Liver (tissue), 9 donors: ENCODE measurements around the gene THOC7. TPM values are rescaled to one million over a fixed set of nuclear protein-coding genes. Genes with fewer than 3 reads are reported as not detected.

Source experiments
- DNase-seq: peaks from one replicate; pipeline ENCODE4 v3.0.0-alpha.2; 2017; ENCODE audit warnings: low spot score
- H3K27ac ChIP-seq, 2 donors: one replicate each; pipeline ENCODE4 v1.7.0; 2013; ENCODE audit warnings: inconsistent platforms in 2 of 2, low read length in 2 of 2, control low read depth in 1 of 2, low read depth in 1 of 2, mild to moderate bottlenecking in 1 of 2
- H3K27me3 ChIP-seq, 4 donors: one replicate each; pipeline versions ENCODE4 v1.6.1 to v1.7.0; 2013; ENCODE audit warnings: low read length in 3 of 4, inconsistent platforms in 1 of 4, mild to moderate bottlenecking in 1 of 4, moderate library complexity in 1 of 4; ENCODE audit not compliant: control insufficient read depth in 4 of 4, insufficient read depth in 4 of 4
- H3K36me3 ChIP-seq, 4 donors: one replicate each; pipeline versions ENCODE4 v1.6.1 to v1.7.0; 2013; ENCODE audit warnings: low read length in 3 of 4, mild to moderate bottlenecking in 3 of 4, low read depth in 1 of 4, moderate library complexity in 1 of 4; ENCODE audit not compliant: control insufficient read depth in 4 of 4, insufficient read depth in 3 of 4
- H3K4me1 ChIP-seq, 4 donors: one replicate each; pipeline versions ENCODE4 v1.6.1 to v1.7.0; 2013; ENCODE audit warnings: low read length in 3 of 4, mild to moderate bottlenecking in 3 of 4, moderate library complexity in 1 of 4; ENCODE audit not compliant: control insufficient read depth in 4 of 4, insufficient read depth in 4 of 4
- H3K4me3 ChIP-seq, 3 donors: one replicate each; pipeline versions ENCODE4 v1.6.1 to v1.7.0; 2013; ENCODE audit warnings: low read length in 3 of 3, control low read depth in 1 of 3, low read depth in 1 of 3, mild to moderate bottlenecking in 1 of 3
- H3K9ac ChIP-seq, 2 donors: one replicate each; pipeline ENCODE4 v1.7.0; 2013; ENCODE audit warnings: low read length in 2 of 2, mild to moderate bottlenecking in 2 of 2, moderate library complexity in 2 of 2, control low read depth in 1 of 2, low read depth in 1 of 2
- H3K9me3 ChIP-seq, 4 donors: one replicate each; pipeline versions ENCODE4 v1.6.1 to v1.7.0; 2013; ENCODE audit warnings: low read length in 3 of 4; ENCODE audit not compliant: control insufficient read depth in 4 of 4
- ATF3 ChIP-seq: IDR thresholded peaks from 2 replicates; pipeline ENCODE4 v1.6.1; 2016; ENCODE audit warnings: antibody characterized with exemption
- CTCF ChIP-seq: fragments of 150-350 bp; IDR thresholded peaks from 2 replicates; pipeline ENCODE4 v1.5.1; 2017; ENCODE audit warnings: improper control_type of control experiment, low read depth, low read length; ENCODE audit not compliant: missing input control
- EGR1 ChIP-seq, 2 donors: IDR thresholded peaks; 2 replicates each; pipeline ENCODE4 v1.6.1; 2016 to 2018; ENCODE audit warnings: antibody characterized with exemption in 2 of 2, low read depth in 2 of 2
- FOXA1 ChIP-seq: IDR thresholded peaks from 2 replicates; pipeline ENCODE4 v1.6.1; 2016; ENCODE audit warnings: antibody characterized with exemption
- FOXA2 ChIP-seq: IDR thresholded peaks from 2 replicates; pipeline ENCODE4 v1.6.1; 2016; ENCODE audit warnings: antibody characterized with exemption
- GABPA ChIP-seq, 2 donors: IDR thresholded peaks in 1 of 2; conservative IDR thresholded peaks in 1 of 2; 2 replicates each; pipeline ENCODE4 v1.6.1; 2016; ENCODE audit warnings: antibody characterized with exemption in 2 of 2, mild to moderate bottlenecking in 1 of 2, moderate library complexity in 1 of 2
- HNF4G ChIP-seq: IDR thresholded peaks from 2 replicates; pipeline ENCODE4 v1.6.1; 2016; ENCODE audit warnings: antibody characterized with exemption
- JUND ChIP-seq, 2 donors: IDR thresholded peaks; 2 replicates each; pipeline ENCODE4 v1.6.1; 2016; ENCODE audit warnings: antibody characterized with exemption in 2 of 2
- MAX ChIP-seq: IDR thresholded peaks from 2 replicates; pipeline ENCODE4 v1.6.1; 2016; ENCODE audit warnings: antibody characterized with exemption
- NR2F2 ChIP-seq: IDR thresholded peaks from 2 replicates; pipeline ENCODE4 v1.6.1; 2016; ENCODE audit warnings: antibody characterized with exemption
- RAD21 ChIP-seq, 2 donors: IDR thresholded peaks; 2 replicates each; pipeline ENCODE4 v1.6.1; 2016; ENCODE audit warnings: antibody characterized with exemption in 2 of 2, mild to moderate bottlenecking in 2 of 2
- REST ChIP-seq: IDR thresholded peaks from 2 replicates; pipeline ENCODE4 v1.6.1; 2016; ENCODE audit warnings: antibody characterized with exemption, mild to moderate bottlenecking
- RXRA ChIP-seq, 2 donors: IDR thresholded peaks; 2 replicates each; pipeline ENCODE4 v1.6.1; 2017 to 2018; ENCODE audit warnings: antibody characterized with exemption in 2 of 2, mild to moderate bottlenecking in 1 of 2
- SP1 ChIP-seq: IDR thresholded peaks from 2 replicates; pipeline ENCODE4 v1.6.1; 2018; ENCODE audit warnings: antibody characterized with exemption, mild to moderate bottlenecking
- YY1 ChIP-seq: IDR thresholded peaks from 2 replicates; pipeline ENCODE4 v1.6.1; 2016; ENCODE audit warnings: antibody characterized with exemption, mild to moderate bottlenecking
- WGBS: extraction: QIAGEN DNeasy Blood & Tissue Kit; methylation state at CpG from one replicate; pipeline ENCODE4 v1.1.7; 2013; 5-methylcytosine and 5-hydroxymethylcytosine counted together
- polyA plus RNA-seq, 2 donors: library from polyadenylated mRNA; stranded (reverse) in 1 of 2; unstranded in 1 of 2; fragments of 200-250 nt in 1 of 2; fragments of >200 nt in 1 of 2; fragmentation: Nextera tagmentation in 1 of 2; extraction: Ambion mirVana in 1 of 2; gene quantifications; one replicate each; pipeline versions ENCODE4 v1.2.1 to v1.2.3, GENCODE V29; 2013 to 2015
- total RNA-seq, 2 donors: library from RNA; depleted of rRNA; stranded (reverse); fragments of >200 nt; gene quantifications; one replicate each; pipeline ENCODE4 v1.2.3, GENCODE V29; 2014
- donor health status: healthy.
- donor health status: healthy.
- donor health status: healthy.
- donor health status: healthy.
- donor health status: healthy.

Gene THOC7
- total RNA-seq (10 to 100 TPM; 11.7 to 22.4 TPM), polyA plus RNA-seq (10 to 100 TPM; 23.5 to 38.6 TPM)

GRCh38 chr3:63863150-63864007 lies at the start of gene THOC7, which contains the start of gene ATXN7:
THOC7 (minus strand) TSS chr3:63863805; CDS start chr3:63863790, 15 bp downstream.
ATXN7 (plus strand) TSS chr3:63863867; CDS start chr3:63912599, 48,732 bp downstream.
- peak within 1 kb of the TSS; percentile 69 to 100 (median 81) for H3K4me3 ChIP-seq
- no peaks in the 10 kb centered on the region for H3K27me3 ChIP-seq
- peak within 1 kb of the TSS; percentile 69 to 86 for H3K9ac ChIP-seq
- H3K4me1 ChIP-seq = peaks cover 0 to 13% (median 11%) of the 10 kb centered on the region in 4 donors
- peak; percentile 77 for DNase-seq
- H3K27ac ChIP-seq = peak within 1 kb of the TSS; percentile 87 to 94
- H3K36me3 ChIP-seq = no peaks in the 10 kb centered on the region
- TF ChIP-seq FOXA1 = no peak
- no peak for TF ChIP-seq HNF4G
- no peak for TF ChIP-seq REST
- TF ChIP-seq ATF3 = no peak
- no peak for TF ChIP-seq CTCF
- no peak for TF ChIP-seq FOXA2
- TF ChIP-seq MAX = no peak
- no peak for TF ChIP-seq EGR1 (IDR thresholded peaks at IDR 0.05; ENCODE audit: low read depth in 2 of 2)
- TF ChIP-seq JUND (IDR thresholded peaks at IDR 0.05) = no peak
- no peak for TF ChIP-seq RXRA (IDR thresholded peaks at IDR 0.05)
- TF ChIP-seq YY1 = no peak
- no peak for TF ChIP-seq GABPA (IDR thresholded peaks at IDR 0.05 in 1 of 2, conservative IDR thresholded peaks at IDR 0.05 in 1 of 2)
- no peak for TF ChIP-seq SP1
- no peak for TF ChIP-seq RAD21 (IDR thresholded peaks at IDR 0.05)
- TF ChIP-seq NR2F2 = no peak
- H3K9me3 ChIP-seq = no peaks in the 10 kb centered on the region
- WGBS = under 1% methylated on average over 96 of the region's 98 CpGs
